Smooth muscle cell of bladder (primary cell): ENCODE measurements around the gene SLC2A8. TPM values are rescaled to one million over a fixed set of nuclear protein-coding genes. Genes with fewer than 3 reads are reported as not detected.

Experiments
- total RNA-seq: library from RNA; depleted of rRNA; stranded (reverse); fragments of >200 nt; gene quantifications from 2 replicates; pipeline ENCODE4 v1.2.3, GENCODE V29; 2014

Gene SLC2A8, protein sequence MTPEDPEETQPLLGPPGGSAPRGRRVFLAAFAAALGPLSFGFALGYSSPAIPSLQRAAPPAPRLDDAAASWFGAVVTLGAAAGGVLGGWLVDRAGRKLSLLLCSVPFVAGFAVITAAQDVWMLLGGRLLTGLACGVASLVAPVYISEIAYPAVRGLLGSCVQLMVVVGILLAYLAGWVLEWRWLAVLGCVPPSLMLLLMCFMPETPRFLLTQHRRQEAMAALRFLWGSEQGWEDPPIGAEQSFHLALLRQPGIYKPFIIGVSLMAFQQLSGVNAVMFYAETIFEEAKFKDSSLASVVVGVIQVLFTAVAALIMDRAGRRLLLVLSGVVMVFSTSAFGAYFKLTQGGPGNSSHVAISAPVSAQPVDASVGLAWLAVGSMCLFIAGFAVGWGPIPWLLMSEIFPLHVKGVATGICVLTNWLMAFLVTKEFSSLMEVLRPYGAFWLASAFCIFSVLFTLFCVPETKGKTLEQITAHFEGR
- total RNA-seq, result 7.4 and 8.4 TPM in 2 replicates

DNA sequence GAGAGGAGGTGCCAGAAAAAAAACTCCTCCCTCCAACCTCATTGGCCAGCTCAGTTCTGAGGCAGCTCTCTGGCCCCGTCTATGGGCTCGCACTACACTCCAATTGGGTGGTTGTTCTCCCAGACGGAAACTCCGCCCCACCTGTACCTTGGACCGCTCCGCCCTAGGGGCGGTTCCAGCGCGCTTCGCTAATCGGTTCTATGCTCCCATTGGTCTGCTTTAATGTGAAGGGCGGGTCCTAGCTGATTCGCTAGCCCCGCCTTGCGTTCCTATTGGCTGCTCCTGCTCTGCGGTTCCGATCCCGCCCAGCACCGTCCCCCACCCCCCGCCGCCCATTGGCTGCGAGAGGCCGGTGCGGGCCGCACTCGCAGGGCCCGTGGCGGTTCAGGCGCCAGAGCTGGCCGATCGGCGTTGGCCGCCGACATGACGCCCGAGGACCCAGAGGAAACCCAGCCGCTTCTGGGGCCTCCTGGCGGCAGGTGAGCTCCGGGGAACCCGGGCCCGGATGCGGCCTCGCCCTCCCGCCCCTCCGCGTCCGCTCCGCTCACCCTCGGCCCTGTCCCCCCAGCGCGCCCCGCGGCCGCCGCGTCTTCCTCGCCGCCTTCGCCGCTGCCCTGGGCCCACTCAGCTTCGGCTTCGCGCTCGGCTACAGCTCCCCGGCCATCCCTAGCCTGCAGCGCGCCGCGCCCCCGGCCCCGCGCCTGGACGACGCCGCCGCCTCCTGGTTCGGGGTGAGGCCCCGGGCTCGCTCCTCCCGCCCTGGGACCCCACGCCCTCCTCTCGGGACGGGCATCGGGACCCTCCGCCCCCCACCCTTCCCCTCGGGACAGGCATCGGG lies at the start of gene SLC2A8:
Gene SLC2A8, plus strand, starts transcription at position 362 of the 838 bp plus-strand sequence. Its CDS starts 62 bp downstream, at position 424.

DNA sequence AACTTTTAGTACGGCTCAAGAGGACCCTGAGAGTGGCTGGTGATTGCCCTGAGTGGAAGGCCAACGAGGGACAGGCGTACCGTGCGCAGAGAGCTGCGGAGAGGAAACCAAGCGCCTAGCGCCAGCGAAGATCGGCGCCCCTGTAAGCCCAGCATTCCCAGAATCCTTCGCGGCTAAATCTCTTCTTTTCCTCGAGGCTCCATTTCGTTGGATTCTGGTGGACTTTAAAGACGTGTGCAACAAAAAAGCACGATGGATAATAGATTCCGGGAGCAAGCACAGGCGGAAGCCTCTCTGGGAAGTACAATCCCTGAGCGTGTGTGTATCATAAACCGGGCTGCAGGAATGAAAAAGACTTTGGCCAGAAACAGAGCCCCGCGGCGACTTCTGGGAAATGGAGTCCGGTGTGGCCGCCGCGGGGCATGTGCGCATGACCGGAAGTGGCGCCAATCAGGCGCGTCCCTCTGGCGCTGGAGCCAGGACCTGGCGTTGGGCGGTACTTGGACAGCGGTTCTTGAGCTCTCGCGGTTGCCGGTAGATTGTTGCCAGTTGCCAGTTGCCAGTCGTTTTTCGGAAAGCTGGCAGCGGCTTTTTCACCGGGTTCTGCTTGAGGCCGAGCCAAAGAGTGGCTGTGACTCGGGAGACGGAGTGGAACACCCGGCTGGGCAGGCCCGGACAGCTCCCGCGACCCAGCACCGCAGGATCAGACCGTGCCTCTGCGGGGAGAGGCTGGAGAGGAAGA lies 27.1 kb downstream of the SLC2A8 start, which contains the start of gene ZNF79:
Gene ZNF79, plus strand, starts transcription at position 449 of the 742 bp plus-strand sequence. CDS start 406 bp downstream, outside the sequence.

DNA sequence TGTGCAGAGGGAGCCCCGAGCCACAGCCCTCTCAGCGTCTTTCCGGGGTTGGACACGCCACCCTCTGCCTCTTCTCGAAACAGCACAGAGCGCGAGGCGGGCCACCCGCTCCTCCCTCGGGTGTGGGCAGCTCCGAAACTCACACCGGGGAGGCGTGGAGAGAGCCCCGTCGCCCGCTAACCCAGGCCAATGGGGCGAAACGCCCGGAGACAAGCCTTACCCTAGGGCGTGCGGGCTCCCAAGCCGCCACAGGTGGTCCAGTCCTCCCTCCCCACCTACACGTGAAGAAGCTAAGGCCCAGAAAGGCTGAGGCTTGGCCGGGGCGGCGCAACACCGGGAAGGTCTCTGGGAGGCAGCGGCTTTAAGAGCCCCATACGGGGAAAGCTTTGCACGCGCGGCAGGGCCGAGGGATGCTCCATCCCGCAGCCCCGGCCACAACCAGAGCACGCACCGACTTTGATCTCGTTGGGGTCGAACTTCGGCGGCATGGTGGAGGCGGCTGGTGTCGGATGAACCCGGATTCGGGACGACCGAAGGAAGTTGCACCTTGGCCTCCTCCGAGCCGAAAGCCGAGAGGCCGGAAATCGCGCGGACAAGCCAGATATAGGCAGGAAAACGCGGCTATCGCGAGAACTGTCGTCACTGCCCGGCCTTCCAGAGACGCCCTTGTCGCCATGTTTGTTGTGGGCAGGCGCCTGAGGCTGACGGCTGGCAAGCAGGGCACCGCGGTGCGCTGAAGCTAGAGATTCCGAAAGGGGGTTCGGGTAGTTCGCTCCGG lies 54.0 kb downstream of the SLC2A8 start, which contains the start of the genes LRSAM1 and RPL12:
Gene LRSAM1, plus strand, starts transcription at position 681 of the 778 bp plus-strand sequence. CDS start 3,018 bp downstream, outside the sequence.
Gene RPL12, minus strand, starts transcription at position 577 of the 778 bp plus-strand sequence. Its CDS starts 89 bp downstream, at position 488.

Other genes starting within 250 kb of the SLC2A8 start
- 1.3 and 1.9 TPM in 2 replicates for gene GARNL3, start 132.4 kb upstream of the SLC2A8 start, total RNA-seq
- 9.2 and 16.5 TPM in 2 replicates for gene ZNF79, start 27.2 kb downstream of the SLC2A8 start, total RNA-seq
- gene RPL12, start 54.2 kb downstream of the SLC2A8 start, total RNA-seq, result 1,370 and 1,635 TPM in 2 replicates
- gene LRSAM1, start 54.3 kb downstream of the SLC2A8 start, total RNA-seq, result 6.7 and 8.4 TPM in 2 replicates
- gene STXBP1, start 215.1 kb downstream of the SLC2A8 start, total RNA-seq, result 15.2 and 20.8 TPM in 2 replicates